ENCODE data around the gene PRR33. TPM values are rescaled to one million over a fixed set of nuclear protein-coding genes. Genes with fewer than 3 reads are reported as not detected.

PRR33 gene
- not detected in 2 replicates for total RNA-seq

DNA sequence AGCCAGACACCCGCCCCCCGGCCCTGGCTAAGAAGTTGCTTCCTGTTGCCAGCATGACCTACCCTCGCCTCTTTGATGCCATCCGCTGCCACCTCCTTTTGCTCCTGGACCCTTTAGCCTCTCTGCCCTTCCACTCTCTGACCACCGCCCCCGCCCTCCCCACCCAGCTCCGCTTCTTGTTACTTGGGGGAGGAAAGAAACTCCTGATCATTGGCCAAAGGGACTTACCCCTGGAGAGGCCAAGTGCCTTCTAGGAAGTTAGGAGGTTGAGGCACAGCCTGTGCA is at the start of gene PRR33:
Gene PRR33, minus strand, starts transcription at position 65 of the 285 bp plus-strand sequence. CDS start 1,311 bp downstream, outside the sequence.

DNA sequence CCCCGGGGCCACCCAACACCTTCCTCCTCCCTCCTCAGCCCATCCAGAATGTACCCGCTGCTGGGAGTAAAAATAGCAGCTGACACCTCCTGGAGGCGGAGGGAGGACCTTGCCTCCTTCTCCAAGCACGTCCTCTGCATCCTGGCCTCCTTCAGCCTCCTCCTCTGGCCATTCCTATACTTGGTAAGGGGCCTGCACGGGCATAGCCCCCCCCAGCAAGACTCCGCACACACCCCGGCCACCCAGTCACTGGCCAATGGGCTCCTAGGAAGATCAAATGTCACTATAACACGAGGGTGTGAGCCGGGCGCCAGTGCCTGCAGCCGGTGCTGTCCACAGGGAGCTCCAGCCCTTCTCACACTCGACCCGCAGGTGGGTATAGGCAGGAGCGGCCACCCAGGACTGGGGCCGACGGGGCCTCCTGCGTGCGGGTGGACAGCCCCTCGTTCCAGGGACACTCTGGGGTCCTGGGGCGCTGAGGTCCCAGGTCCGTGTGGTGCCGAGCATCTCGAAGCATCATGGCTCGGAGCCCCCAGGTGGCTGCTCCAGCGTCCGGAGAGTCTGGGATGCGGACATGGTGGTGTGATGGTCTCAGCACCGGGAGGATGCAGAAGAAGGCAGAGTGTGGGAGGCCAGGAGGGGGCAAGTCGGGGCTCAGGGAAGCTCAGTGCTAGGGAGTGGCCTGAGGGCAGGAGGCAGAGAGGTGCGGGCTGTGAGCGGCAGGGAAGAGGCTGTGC is 27.9 kb upstream of the PRR33 start, which contains the start of gene TNNT3:
Gene TNNT3, plus strand, starts transcription at position 313 of the 737 bp plus-strand sequence. CDS start 3,172 bp downstream, outside the sequence.

DNA sequence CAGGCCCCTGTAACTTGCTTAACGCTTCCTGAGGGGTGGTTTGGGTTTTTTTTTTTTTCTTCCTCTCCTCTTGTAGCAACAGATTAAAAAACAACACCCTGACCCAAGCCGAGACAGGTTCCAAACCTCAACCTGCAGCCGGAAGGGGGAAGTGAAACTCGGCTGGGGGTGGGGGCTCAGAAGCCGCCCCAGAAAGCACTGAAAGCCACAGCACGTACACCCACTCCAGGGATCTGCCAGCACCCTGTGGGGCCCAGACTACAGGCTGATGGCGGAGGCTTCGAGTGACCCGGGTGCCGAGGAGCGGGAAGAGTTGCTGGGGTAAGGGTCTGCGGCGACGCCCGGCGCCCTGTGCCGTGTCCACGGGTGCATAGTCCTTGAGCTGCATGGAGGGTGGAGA is 38.8 kb downstream of the PRR33 start, which contains the start of gene LSP1:
Gene LSP1, plus strand, starts transcription at position 208 of the 400 bp plus-strand sequence. Its CDS starts 61 bp downstream, at position 269.

DNA sequence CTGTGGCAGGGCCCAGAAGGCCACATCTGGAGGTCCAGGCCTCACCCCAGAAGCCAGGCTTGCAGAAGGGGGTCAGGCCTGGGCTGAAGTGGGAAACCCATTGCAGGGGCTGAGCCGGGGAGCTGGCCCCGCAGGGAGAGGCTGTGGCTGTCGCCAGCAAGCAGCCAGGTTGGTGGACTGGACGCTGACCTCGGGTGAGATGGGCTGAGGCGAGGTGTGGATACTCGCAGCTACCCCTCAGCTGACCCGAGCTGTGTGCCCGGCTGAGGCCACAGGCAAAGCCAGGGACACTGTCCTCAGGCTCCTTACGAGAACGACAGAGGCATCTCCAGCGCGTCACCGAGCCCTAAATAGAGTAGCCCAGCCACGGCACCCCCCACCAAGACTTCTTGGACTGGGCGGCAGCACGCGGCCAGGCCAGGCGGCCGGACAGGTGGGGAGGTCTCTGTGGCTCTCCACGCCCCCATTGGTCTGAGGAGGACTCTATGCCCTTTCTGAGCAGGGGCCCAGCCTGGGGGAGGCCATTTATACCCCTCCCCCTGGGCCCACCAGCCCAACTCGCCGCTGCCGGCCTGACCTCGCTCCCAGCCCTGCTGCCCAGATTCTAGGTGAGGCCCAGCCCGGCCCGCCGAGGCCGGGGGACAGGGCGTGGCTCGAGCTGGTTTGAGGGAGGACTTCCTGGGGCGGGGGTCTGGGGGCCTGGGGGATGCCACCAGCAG is 53.1 kb downstream of the PRR33 start, which contains the start of gene TNNI2:
Gene TNNI2, plus strand, starts transcription at position 556 of the 719 bp plus-strand sequence. CDS start 716 bp downstream, outside the sequence.

Other genes with a start within 250 kb of the PRR33 start
- gene KRTAP5-6, start 194.7 kb downstream of the PRR33 start, total RNA-seq = not detected in 2 replicates
- gene IFITM10, start 141.3 kb downstream of the PRR33 start, total RNA-seq = 0.44 and 1.6 TPM in 2 replicates
- 454 and 486 TPM in 2 replicates for gene CTSD, start 128.0 kb downstream of the PRR33 start, total RNA-seq
- gene SYT8, start 56.9 kb downstream of the PRR33 start, total RNA-seq = not detected in 2 replicates
- gene TNNI2, start 52.9 kb downstream of the PRR33 start, total RNA-seq = not detected in 2 replicates
- 238 and 277 TPM in 2 replicates for gene LSP1, start 38.8 kb downstream of the PRR33 start, total RNA-seq
- gene TNNT3, start 27.8 kb upstream of the PRR33 start, total RNA-seq = 2.9 and 7.9 TPM in 2 replicates
- 1.9 and 2.2 TPM in 2 replicates for gene MRPL23, start 55.4 kb upstream of the PRR33 start, total RNA-seq
- 1,186 and 1,727 TPM in 2 replicates for gene H19, start 105.9 kb upstream of the PRR33 start, total RNA-seq
- gene IGF2, start 247.5 kb upstream of the PRR33 start, total RNA-seq = 10.5 and 17.5 TPM in 2 replicates

All from cardiac ventricle fibroblast (primary cell).